ENCODE measurements around the gene MYRFL.

GRCh38 chr12:69779928-69780327 is 45.1 kb upstream of the MYRFL start:
- TF ChIP-seq, protein P1, sequence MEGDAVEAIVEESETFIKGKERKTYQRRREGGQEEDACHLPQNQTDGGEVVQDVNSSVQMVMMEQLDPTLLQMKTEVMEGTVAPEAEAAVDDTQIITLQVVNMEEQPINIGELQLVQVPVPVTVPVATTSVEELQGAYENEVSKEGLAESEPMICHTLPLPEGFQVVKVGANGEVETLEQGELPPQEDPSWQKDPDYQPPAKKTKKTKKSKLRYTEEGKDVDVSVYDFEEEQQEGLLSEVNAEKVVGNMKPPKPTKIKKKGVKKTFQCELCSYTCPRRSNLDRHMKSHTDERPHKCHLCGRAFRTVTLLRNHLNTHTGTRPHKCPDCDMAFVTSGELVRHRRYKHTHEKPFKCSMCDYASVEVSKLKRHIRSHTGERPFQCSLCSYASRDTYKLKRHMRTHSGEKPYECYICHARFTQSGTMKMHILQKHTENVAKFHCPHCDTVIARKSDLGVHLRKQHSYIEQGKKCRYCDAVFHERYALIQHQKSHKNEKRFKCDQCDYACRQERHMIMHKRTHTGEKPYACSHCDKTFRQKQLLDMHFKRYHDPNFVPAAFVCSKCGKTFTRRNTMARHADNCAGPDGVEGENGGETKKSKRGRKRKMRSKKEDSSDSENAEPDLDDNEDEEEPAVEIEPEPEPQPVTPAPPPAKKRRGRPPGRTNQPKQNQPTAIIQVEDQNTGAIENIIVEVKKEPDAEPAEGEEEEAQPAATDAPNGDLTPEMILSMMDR (IDR thresholded peaks at IDR 0.05): peak; percentile 58; the same call in 1 of the 2 replicates
- TF ChIP-seq E2F4 (CRISPR knock-in tag; IDR thresholded peaks at IDR 0.05; ENCODE audit: borderline replicate concordance, low read depth): no peak
- TF ChIP-seq, protein P2, sequence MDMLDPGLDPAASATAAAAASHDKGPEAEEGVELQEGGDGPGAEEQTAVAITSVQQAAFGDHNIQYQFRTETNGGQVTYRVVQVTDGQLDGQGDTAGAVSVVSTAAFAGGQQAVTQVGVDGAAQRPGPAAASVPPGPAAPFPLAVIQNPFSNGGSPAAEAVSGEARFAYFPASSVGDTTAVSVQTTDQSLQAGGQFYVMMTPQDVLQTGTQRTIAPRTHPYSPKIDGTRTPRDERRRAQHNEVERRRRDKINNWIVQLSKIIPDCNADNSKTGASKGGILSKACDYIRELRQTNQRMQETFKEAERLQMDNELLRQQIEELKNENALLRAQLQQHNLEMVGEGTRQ (CRISPR knock-in tag; IDR thresholded peaks at IDR 0.05): no peak
- no peak for TF ChIP-seq CBFB (CRISPR knock-in tag; IDR thresholded peaks at IDR 0.05; ENCODE audit: low read depth)
- TF ChIP-seq ATF3 (CRISPR knock-in tag; conservative IDR thresholded peaks at IDR 0.05): no peak
- TF ChIP-seq ZNF263 (CRISPR knock-in tag; IDR thresholded peaks at IDR 0.05; ENCODE audit: low read depth): no peak
- TF ChIP-seq JUN (CRISPR knock-in tag; IDR thresholded peaks at IDR 0.05): no peak
- TF ChIP-seq TEAD1 (CRISPR knock-in tag; IDR thresholded peaks at IDR 0.05): no peak
- TF ChIP-seq ZNF138 (CRISPR knock-in tag; conservative IDR thresholded peaks at IDR 0.05): no peak

All from WTC11 (cell line).